H54 (cell line): ENCODE data around the gene PPM1D.
A peak's percentile ranks its signal among the peaks of the same experiment; 100 is the strongest.
"Not testable (repeated sequence)": the region's sequence is repeated elsewhere in the genome, so short reads cannot be mapped to it uniquely, and the experiment has no call there.

Experiments
- DNase-seq: peaks from one replicate; pipeline ENCODE4 v3.0.0; 2011; ENCODE audit warnings: low spot score, mixed read lengths; ENCODE audit not compliant: insufficient read length
- FAIRE-seq: peaks from 3 replicates; lab custom pipeline; 2011; peaks lifted over from hg19 to GRCh38; lab: Jason Lieb, UNC
- POLR2A ChIP-seq: IDR thresholded peaks from 2 replicates; pipeline ENCODE4 v1.6.1; 2011; ENCODE audit warnings: low read depth, mild to moderate bottlenecking, low read length

The PPM1D gene

DNA sequence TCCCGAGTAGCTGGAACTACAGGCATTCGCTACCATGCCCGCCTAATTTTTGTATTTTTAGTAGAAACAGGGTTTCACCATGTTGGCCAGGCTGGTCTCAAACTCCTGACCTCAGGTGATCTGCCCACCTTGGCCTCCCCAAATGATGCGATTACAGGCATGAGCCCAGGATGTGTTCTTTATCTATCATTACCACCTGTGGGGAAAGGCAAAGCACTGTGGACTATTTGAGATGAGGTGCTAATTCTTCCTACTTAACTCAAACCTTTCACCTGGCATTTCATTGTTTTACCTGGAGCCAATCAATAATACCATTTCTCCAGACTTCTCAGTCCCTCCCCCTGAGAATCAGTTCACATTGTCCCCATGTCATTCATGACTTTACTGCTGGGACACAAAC lies 20.4 kb upstream of the PPM1D start:
- DNase-seq (no peak), FAIRE-seq (no peak)
- TF ChIP-seq POLR2A = no peak

- FAIRE-seq = no peak
- DNase-seq = no peak
- TF ChIP-seq POLR2A = no peak
Measured at GRCh38 chr17:60583008-60583407, 17.0 kb upstream of the PPM1D start.

DNA sequence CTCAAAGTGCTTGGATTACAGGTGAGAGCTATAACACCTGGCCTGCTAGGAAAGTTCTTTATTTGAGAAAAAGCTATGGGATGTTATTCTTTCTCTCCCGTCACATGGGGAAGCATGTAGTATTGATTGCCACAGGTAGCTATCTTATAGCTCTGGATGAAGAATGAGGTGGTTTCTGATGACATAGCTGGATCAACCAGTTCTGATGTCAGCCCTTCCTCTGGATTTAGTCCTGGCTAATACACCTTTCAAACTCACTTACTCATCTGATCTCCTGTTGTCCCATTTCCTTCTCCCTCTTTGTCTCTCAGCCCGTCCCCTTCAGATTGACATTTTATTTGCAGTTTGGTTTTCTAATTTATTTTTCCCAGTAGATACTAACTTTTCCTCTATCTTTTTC lies 14.1 kb upstream of the PPM1D start:
- DNase-seq (no peak), FAIRE-seq (no peak)
- no peak for TF ChIP-seq POLR2A

DNA sequence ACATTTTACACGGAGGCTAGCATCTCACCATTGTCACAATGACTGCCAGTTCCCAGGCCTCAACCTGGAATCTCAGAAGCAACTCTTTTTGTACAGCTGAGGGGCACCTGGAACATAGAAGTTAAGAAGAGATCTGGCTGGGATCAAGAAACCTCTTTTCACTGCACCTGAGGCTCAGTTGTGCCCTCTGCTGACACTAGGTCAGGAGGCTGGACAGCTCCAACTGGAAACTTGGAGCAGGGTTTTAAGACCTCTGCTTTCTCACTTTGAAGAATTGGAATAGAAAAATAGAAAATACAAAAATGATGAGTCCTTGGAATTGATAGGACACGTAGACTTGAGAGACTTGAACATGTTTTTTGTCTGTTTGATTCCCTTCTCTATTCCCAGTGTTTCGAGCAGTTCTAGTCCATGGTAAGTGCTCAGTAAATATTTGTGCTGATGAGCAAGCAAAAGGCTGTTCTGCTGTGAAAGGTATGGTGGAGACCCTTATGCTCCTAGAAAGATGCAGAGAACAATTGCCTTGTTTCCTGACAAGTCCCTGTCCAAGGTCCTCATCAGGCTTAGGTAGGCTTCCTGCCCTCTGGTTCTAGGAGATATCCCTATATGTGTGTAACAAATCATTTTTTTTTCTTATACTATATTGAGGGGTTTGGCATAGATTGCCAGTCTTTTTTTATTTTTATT lies 13.6 kb upstream of the PPM1D start:
- FAIRE-seq (no peak), DNase-seq (no peak)
- TF ChIP-seq POLR2A = no peak

DNA sequence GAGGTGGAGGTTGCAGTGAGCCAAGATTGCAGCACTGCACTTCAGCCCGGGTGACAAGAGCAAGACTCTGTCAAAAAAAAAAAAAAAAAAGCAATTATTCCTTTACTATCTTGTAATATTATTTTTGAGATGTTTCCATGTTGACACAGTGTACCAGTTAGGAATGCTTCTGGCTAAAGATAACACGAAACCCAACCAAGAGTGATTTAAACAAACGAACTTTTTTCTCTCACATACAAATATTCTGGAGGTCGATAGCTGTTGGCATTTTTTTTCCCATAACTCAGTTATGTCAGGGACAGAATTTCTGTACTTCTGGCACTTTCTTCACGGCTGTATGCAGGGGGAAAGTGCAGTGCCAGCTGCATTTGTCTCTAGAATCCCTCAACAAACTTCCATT lies 9.9 kb upstream of the PPM1D start:
- no peak for TF ChIP-seq POLR2A
- DNase-seq = no peak
- FAIRE-seq = no peak

- DNase-seq = no peak
- no peak for FAIRE-seq
- no peak for TF ChIP-seq POLR2A
Measured at GRCh38 chr17:60592750-60593149, 7.2 kb upstream of the PPM1D start.

- DNase-seq, FAIRE-seq: not testable (repeated sequence)
Measured at GRCh38 chr17:60593441-60594036, 6.5 kb upstream of the PPM1D start.

DNA sequence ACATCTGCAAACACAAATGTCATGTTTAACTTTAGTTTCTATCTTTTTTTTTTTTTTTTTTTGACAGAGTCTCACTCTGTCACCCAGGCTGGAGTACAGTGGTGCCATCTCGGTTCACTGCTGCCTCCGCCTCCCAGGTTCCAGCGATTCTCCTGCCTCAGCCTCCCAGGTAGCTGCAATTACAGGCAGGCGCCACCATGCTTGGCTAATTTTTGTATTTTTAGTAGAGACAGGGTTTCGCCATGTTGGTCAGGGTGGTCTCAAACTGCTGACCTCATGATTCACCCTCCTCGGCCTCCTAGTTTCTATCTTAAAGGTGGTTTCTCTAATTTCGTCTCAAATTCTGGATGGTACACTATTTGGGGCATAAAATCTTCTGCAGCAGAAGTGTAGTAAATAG lies 5.8 kb upstream of the PPM1D start:
- not testable (repeated sequence) for DNase-seq, FAIRE-seq

- FAIRE-seq (no peak), DNase-seq (no peak)
- no peak for TF ChIP-seq POLR2A
Measured at GRCh38 chr17:60594734-60595133, 5.3 kb upstream of the PPM1D start.

- no peak for TF ChIP-seq POLR2A
- FAIRE-seq (no peak), DNase-seq (no peak)
Measured at GRCh38 chr17:60597297-60597696, 2.7 kb upstream of the PPM1D start.

- FAIRE-seq (no peak), DNase-seq (no peak)
- no peak for TF ChIP-seq POLR2A
Measured at GRCh38 chr17:60598001-60598736, 1.8 kb upstream of the PPM1D start.

GRCh38 chr17:60599220-60599619 lies 773 bp upstream of the PPM1D start:
- DNase-seq (peak; percentile 22), FAIRE-seq (peak; percentile 60)
- no peak for TF ChIP-seq POLR2A

GRCh38 chr17:60600490-60601446 lies 775 bp downstream of the PPM1D start:
- FAIRE-seq = peak; percentile 50
- TF ChIP-seq POLR2A = no peak

More at GRCh38 chr17:60600490-60601446, 775 bp downstream of the PPM1D start:
- peak; percentile 91 for DNase-seq
